AG09319 (cell line): Measurements from ENCODE around the gene CHSY1.

Experiments used
- DNase-seq: peaks from one replicate; pipeline ENCODE4 v3.0.0-alpha.2; 2010; ENCODE audit warnings: low read depth; ENCODE audit errors: extremely low read depth
- TF ChIP-seq, protein P1 (sequence below): IDR thresholded peaks from 2 replicates; pipeline ENCODE4 v1.5.1; 2011; ENCODE audit warnings: low read depth, mild to moderate bottlenecking, inconsistent platforms, low read length, moderate library complexity

Gene CHSY1

GRCh38 chr15:101137312-101137940, 114.4 kb downstream of the CHSY1 start:
- TF ChIP-seq, protein P1, sequence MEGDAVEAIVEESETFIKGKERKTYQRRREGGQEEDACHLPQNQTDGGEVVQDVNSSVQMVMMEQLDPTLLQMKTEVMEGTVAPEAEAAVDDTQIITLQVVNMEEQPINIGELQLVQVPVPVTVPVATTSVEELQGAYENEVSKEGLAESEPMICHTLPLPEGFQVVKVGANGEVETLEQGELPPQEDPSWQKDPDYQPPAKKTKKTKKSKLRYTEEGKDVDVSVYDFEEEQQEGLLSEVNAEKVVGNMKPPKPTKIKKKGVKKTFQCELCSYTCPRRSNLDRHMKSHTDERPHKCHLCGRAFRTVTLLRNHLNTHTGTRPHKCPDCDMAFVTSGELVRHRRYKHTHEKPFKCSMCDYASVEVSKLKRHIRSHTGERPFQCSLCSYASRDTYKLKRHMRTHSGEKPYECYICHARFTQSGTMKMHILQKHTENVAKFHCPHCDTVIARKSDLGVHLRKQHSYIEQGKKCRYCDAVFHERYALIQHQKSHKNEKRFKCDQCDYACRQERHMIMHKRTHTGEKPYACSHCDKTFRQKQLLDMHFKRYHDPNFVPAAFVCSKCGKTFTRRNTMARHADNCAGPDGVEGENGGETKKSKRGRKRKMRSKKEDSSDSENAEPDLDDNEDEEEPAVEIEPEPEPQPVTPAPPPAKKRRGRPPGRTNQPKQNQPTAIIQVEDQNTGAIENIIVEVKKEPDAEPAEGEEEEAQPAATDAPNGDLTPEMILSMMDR: no peak
- DNase-seq: no peak

- no peak for DNase-seq
- TF ChIP-seq, protein P1: no peak
These were observed 115.2 kb downstream of the CHSY1 start for GRCh38 chr15:101136381-101137268.

- TF ChIP-seq, protein P1: no peak
- DNase-seq: no peak
These were observed 116.2 kb downstream of the CHSY1 start for GRCh38 chr15:101135532-101136166.

DNA sequence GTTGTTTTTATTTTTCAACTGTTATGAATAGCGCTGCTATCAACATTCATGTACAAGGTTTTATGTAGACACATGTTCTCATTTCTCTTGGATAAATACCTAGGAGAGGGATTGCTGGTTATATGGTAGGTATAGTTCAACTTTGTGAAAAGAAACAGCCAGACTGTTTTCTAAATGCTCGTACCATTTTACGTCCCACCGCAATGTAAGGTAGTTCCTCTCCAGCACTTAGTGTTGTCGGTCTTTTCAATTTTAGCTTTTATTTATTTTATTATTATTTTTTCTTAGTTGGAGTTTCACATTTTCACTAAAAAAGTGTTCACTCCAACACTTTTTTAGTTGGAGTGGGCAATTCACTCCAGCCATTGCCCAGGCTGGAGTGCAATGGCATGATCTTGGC, 117.1 kb downstream of the CHSY1 start:
- DNase-seq: no peak
- TF ChIP-seq, protein P1: no peak

- DNase-seq: no peak
- TF ChIP-seq, protein P1: no peak
These were observed 118.0 kb downstream of the CHSY1 start for GRCh38 chr15:101133751-101134261.

- DNase-seq: no peak
- TF ChIP-seq, protein P1: no peak
These were observed 118.7 kb downstream of the CHSY1 start for GRCh38 chr15:101133181-101133460.
